Measurements from ENCODE around the gene NPB. TPM values are rescaled to one million over a fixed set of nuclear protein-coding genes. Genes with fewer than 3 reads are reported as not detected.
A peak's percentile ranks its signal among the peaks of the same experiment; 100 is the strongest.

NPB gene
- total and polyA plus RNA-seq, 9 donors, result 0.43 to 3.1 (median 1.3) TPM

DNA sequence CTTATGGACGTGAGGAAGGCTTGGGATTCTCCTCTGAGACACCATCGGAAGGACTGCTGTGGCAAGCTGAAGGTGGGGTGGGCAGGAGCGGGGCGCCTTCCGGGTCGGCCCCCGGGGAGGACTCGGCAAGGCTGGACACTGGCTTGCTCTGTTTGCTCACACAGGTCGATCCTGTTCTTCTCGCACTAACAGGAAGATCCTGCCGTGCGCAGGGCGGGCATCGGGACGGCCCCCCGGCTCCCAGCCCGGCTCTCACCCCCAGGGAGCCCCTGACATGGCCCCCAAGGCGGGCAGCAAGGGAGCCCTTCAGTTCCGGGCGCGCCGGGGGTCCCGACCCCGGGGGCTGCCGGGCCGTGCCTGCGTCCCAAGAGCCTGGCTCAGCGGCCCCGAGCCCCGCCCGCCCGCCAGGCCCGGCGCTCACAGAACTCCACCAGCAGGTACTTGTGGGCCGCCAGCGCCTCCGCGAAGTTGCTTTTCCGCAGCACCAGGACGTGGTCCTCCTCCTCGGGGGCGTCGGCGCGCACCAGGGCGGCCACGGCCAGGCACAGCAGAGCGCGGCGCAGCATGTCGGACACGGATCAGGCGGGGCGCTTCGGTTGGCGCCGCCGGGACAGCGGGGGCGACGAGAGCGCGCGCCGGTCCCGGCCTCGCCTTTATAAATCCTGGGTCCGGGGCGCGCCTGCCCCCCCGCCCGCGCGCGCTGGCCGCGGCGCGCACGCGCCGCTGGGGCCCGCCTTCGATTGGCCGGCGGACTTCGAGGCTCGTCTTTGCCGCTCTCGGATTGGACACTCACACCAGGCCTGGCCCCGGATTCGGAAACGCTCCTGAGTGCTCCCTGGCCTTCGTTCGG lies 41.9 kb upstream of the NPB start, which contains the start of gene P4HB:
Gene P4HB (minus strand): TSS at position 630 of the 850 bp plus-strand sequence. CDS start 64 bp downstream, at position 566.
- no peak for TF ChIP-seq EP300 (IDR thresholded peaks at IDR 0.05)
- peak; percentile 68 for TF ChIP-seq POLR2A (IDR thresholded peaks at IDR 0.05)
- TF ChIP-seq, protein P1, sequence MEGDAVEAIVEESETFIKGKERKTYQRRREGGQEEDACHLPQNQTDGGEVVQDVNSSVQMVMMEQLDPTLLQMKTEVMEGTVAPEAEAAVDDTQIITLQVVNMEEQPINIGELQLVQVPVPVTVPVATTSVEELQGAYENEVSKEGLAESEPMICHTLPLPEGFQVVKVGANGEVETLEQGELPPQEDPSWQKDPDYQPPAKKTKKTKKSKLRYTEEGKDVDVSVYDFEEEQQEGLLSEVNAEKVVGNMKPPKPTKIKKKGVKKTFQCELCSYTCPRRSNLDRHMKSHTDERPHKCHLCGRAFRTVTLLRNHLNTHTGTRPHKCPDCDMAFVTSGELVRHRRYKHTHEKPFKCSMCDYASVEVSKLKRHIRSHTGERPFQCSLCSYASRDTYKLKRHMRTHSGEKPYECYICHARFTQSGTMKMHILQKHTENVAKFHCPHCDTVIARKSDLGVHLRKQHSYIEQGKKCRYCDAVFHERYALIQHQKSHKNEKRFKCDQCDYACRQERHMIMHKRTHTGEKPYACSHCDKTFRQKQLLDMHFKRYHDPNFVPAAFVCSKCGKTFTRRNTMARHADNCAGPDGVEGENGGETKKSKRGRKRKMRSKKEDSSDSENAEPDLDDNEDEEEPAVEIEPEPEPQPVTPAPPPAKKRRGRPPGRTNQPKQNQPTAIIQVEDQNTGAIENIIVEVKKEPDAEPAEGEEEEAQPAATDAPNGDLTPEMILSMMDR (IDR thresholded peaks at IDR 0.05), result no peak

DNA sequence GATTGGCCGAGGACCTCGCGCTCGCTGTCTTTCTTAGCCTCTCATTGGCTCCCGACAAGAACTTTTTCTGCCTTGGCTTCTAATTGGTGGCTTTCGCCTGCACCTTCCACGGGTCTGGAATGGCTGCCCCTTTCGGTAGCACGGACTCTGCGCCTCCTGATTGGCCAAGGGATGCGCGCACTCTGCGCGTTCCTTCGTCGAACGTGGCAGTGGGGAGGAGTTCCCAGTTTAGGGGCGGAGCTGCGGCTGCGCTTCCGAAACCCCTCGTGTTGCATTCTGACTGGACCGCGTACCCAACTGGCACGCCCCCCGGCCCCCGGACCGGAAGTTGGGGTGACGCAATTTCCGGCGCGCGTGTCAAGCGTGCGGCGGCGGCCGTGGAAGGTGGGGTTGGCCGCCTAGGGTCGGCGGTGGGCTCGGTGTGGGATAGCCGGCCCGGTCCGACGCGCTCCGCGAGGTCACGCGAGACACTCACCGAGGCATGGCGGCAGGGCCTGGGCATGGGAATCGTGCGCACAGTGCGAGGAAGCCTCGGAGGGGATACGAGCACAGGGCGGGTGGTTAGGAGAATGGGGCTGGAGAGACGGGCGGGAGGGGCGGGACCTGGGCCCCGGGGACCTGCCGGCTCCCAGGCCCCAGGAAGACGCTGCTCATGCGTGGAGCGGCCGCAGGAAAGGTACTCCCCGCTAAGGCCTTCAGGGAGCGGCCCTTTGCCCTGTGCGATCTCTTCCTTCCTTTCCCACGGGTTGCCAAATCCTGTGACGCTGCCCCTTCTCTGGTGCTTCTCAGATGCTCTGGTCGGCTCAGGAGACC lies 41.1 kb upstream of the NPB start:
- Histone ChIP-seq H3K4me3 (peak overlapping the region; percentile 73), H3K4me1 (ENCODE audit: insufficient read depth) (peaks cover 12% of the 10 kb centered on the region), H3K27ac (peak overlapping the region; percentile 74 to 94), H3K9me3 (no peaks in the 10 kb centered on the region), H3K36me3 (no peaks in the 10 kb centered on the region), H3K27me3 (no peaks in the 10 kb centered on the region)
- intact Hi-C loops (cut with DNase I), result no loop called here
- DNase-seq, result peak; percentile 99
- 0 to 1% (median 0%) methylated on average over 43 to 74 of the region's 74 CpGs for WGBS, 3 donors
- TF ChIP-seq POLR2A (IDR thresholded peaks at IDR 0.05) (peak; percentile 99), EP300 (IDR thresholded peaks at IDR 0.05) (peak; percentile 93)
- TF ChIP-seq, protein P1 (IDR thresholded peaks at IDR 0.05), result peak; percentile 28 to 62 (median 41)

More for the DNA sequence above, 41.9 kb upstream of the NPB start, which contains the start of gene P4HB:
- no peaks in the 10 kb centered on the region for H3K27me3 ChIP-seq
- DNase-seq, result peak in 1 of 5 donors; percentile 32
- no peaks in the 10 kb centered on the region for H3K9me3 ChIP-seq
- peak within 1 kb of the TSS; percentile 74 to 94 for H3K27ac ChIP-seq
- H3K4me3 ChIP-seq, result peak within 1 kb of the TSS; percentile 89
- H3K36me3 ChIP-seq, result no peaks in the 10 kb centered on the region
- intact Hi-C loops (cut with DNase I), result no loop called here
- 0 to 1% (median 0%) methylated on average over 32 to 95 of the region's 95 CpGs for WGBS, 3 donors
- H3K4me1 ChIP-seq (ENCODE audit: insufficient read depth), result peaks cover 12% of the 10 kb centered on the region

DNA sequence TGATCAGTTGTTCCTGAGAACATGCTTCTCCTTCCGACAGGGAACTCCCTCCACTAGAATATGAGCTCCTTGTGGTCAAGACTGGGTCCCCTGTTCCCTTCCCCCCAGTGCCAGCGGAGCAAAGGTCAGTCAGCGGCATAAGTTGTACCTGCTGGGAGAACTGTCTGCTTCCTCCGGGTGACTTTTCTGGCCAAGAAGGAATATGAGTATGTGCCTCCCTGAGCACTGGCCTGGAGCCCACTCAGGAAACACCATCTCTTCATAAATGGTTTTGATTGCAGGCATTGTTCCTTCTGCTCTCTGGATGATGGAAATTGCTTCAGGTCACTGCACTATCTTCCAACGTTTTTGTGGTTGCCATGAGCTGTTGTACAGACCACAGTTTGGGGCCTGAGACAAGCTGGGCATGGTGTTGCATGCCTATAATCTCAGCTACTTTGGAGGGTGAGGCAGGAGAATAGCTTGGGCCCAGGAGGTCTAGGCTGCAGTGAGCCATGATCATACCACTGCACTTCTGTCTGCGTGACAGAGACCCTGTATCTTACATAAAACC lies 38.8 kb upstream of the NPB start:
- H3K4me3 ChIP-seq, result no peak overlapping the region
- TF ChIP-seq EP300 (IDR thresholded peaks at IDR 0.05) (no peak), POLR2A (IDR thresholded peaks at IDR 0.05) (no peak)
- TF ChIP-seq, protein P1 (IDR thresholded peaks at IDR 0.05), result no peak
- H3K36me3 ChIP-seq, result no peaks in the 10 kb centered on the region
- no peak for DNase-seq
- no peaks in the 10 kb centered on the region for H3K9me3 ChIP-seq
- H3K4me1 ChIP-seq (ENCODE audit: insufficient read depth), result peaks cover 14% of the 10 kb centered on the region
- WGBS, 3 donors, result 76 to 81% (median 79%) methylated on average over 6 of the region's 6 CpGs
- no peaks in the 10 kb centered on the region for H3K27me3 ChIP-seq
- H3K27ac ChIP-seq, result no peak overlapping the region
- intact Hi-C loops (cut with DNase I), result no loop called here

All from ovary (tissue), 9 donors.